B cell (primary cell): ENCODE data around the gene NPPA.

Source experiments
- CTCF ChIP-seq: fragments of 200-600 bp; IDR thresholded peaks from one replicate; pipeline ENCODE4 v1.8.0; 2022; ENCODE audit warnings: antibody characterized with exemption, mild to moderate bottlenecking
- EZH2 ChIP-seq: IDR thresholded peaks from 2 replicates; pipeline ENCODE4 v1.6.1; 2012; ENCODE audit warnings: borderline replicate concordance, low read depth, mild to moderate bottlenecking, moderate library complexity, low read length; ENCODE audit not compliant: insufficient read depth, poor library complexity, severe bottlenecking

- TF ChIP-seq CTCF (no peak), EZH2 (no peak)
Observed at GRCh38 chr1:11807133-11807532, 40.5 kb downstream of the NPPA start.
